Uterus (tissue), 4 donors: Measurements from ENCODE around the gene IQSEC1. TPM values are rescaled to one million over a fixed set of nuclear protein-coding genes. Genes with fewer than 3 reads are reported as not detected.

ENCODE experiments used
- DNase-seq, 2 donors: peaks; one replicate each; pipeline ENCODE4 v3.0.0-alpha.2; 2019 to 2020
- H3K27ac ChIP-seq, 2 donors: fragments of 200-600 bp; sonication (generic); 1 replicate in 1 of 2; 2 replicates in 1 of 2; pipeline ENCODE4 v1.5.1; 2016 to 2018
- H3K27me3 ChIP-seq, 2 donors: fragments of 200-600 bp; sonication (generic); one replicate each; pipeline ENCODE4 v1.5.1; 2018 to 2019; ENCODE audit warnings: control low read depth in 1 of 2
- H3K36me3 ChIP-seq, 2 donors: fragments of 200-600 bp; sonication (generic); one replicate each; pipeline ENCODE4 v1.5.1; 2019; ENCODE audit warnings: control low read depth in 1 of 2
- H3K4me1 ChIP-seq, 2 donors: fragments of 200-600 bp; sonication (generic); one replicate each; pipeline ENCODE4 v1.5.1; 2018 to 2019; ENCODE audit warnings: control low read depth in 1 of 2
- H3K4me3 ChIP-seq, 2 donors: fragments of 200-600 bp; sonication (generic); 1 replicate in 1 of 2; 2 replicates in 1 of 2; pipeline ENCODE4 v1.5.1; 2018 to 2019; ENCODE audit warnings: mild to moderate bottlenecking in 1 of 2
- H3K9me3 ChIP-seq, 2 donors: fragments of 200-600 bp; sonication (generic); one replicate each; pipeline ENCODE4 v1.5.1; 2019; ENCODE audit warnings: control low read depth in 1 of 2
- CTCF ChIP-seq, 4 experiments: fragments of 200-600 bp in 2 of 4; fragments of 450-650 bp in 2 of 4; sonication (generic) in 2 of 4; IDR thresholded peaks; one replicate each; pipeline ENCODE4 v1.5.1; 2016 to 2019; ENCODE audit warnings: antibody characterized with exemption in 4 of 4, mild to moderate bottlenecking in 2 of 4, moderate library complexity in 1 of 4
- POLR2A ChIP-seq, 2 donors: fragments of 450-650 bp; IDR thresholded peaks; one replicate each; pipeline ENCODE4 v1.6.1; 2016; ENCODE audit warnings: antibody characterized with exemption in 2 of 2, mild to moderate bottlenecking in 1 of 2, moderate library complexity in 1 of 2
- intact Hi-C: fragments of 100-400 bp; cut with DNase I; formaldehyde crosslinking; loops from one replicate; pipeline ENCODE4 v1.15.1; 2023; ENCODE audit warnings: low total_unique reads
- total RNA-seq, 4 donors: library from RNA; depleted of rRNA in 3 of 4; stranded (reverse); fragments of >200 nt in 3 of 4; gene quantifications; one replicate each; pipeline versions ENCODE4 v1.1.0 to v1.2.4, GENCODE V29; 2014 to 2023
- donor health status: DM: yes; HTN: yes; CAD: no.

Gene IQSEC1
- total RNA-seq, 4 donors from 2014 or later = 17.9 to 61.4 (median 49.7) TPM

- no peak for TF ChIP-seq POLR2A (IDR thresholded peaks at IDR 0.05)
- TF ChIP-seq CTCF (IDR thresholded peaks at IDR 0.05) = no peak
- H3K4me3 ChIP-seq = no peak overlapping the region
Observed at GRCh38 chr3:13053893-13054292, 19.3 kb downstream of the IQSEC1 start.

GRCh38 chr3:13053420-13053819 is 19.8 kb downstream of the IQSEC1 start:
- no peaks in the 10 kb centered on the region for H3K9me3 ChIP-seq
- H3K36me3 ChIP-seq = no peaks in the 10 kb centered on the region
- H3K4me3 ChIP-seq = no peak overlapping the region
- no peaks in the 10 kb centered on the region for H3K4me1 ChIP-seq
- no peaks in the 10 kb centered on the region for H3K27me3 ChIP-seq
- no peak for DNase-seq
- no peak for TF ChIP-seq CTCF (IDR thresholded peaks at IDR 0.05)
- no peak for TF ChIP-seq POLR2A (IDR thresholded peaks at IDR 0.05)
- no peak overlapping the region for H3K27ac ChIP-seq
- intact Hi-C loops = no loop called here

More at GRCh38 chr3:13053893-13054292, 19.3 kb downstream of the IQSEC1 start:
- Histone ChIP-seq H3K4me1 (no peaks in the 10 kb centered on the region), H3K9me3 (no peaks in the 10 kb centered on the region), H3K27me3 (no peaks in the 10 kb centered on the region), H3K36me3 (no peaks in the 10 kb centered on the region), H3K27ac (no peak overlapping the region)
- DNase-seq = no peak
- intact Hi-C loops = no loop called here

GRCh38 chr3:13052191-13052820 is 20.9 kb downstream of the IQSEC1 start:
- H3K4me1 ChIP-seq = no peaks in the 10 kb centered on the region
- H3K27ac ChIP-seq = no peak overlapping the region
- intact Hi-C loops = no loop called here
- H3K27me3 ChIP-seq = no peaks in the 10 kb centered on the region
- no peaks in the 10 kb centered on the region for H3K36me3 ChIP-seq
- no peak overlapping the region for H3K4me3 ChIP-seq
- no peak for DNase-seq
- TF ChIP-seq CTCF (IDR thresholded peaks at IDR 0.05) (no peak), POLR2A (IDR thresholded peaks at IDR 0.05) (no peak)
- no peaks in the 10 kb centered on the region for H3K9me3 ChIP-seq

- H3K9me3 ChIP-seq = no peaks in the 10 kb centered on the region
- no peaks in the 10 kb centered on the region for H3K4me1 ChIP-seq
- TF ChIP-seq CTCF (IDR thresholded peaks at IDR 0.05) = no peak
- no peak for TF ChIP-seq POLR2A (IDR thresholded peaks at IDR 0.05)
- no peak overlapping the region for H3K27ac ChIP-seq
- intact Hi-C loops = no loop called here
- no peaks in the 10 kb centered on the region for H3K27me3 ChIP-seq
- no peak for DNase-seq
- no peak overlapping the region for H3K4me3 ChIP-seq
- H3K36me3 ChIP-seq = no peaks in the 10 kb centered on the region
Observed at GRCh38 chr3:13051581-13051980, 21.6 kb downstream of the IQSEC1 start.

GRCh38 chr3:13051066-13051465 is 22.2 kb downstream of the IQSEC1 start:
- Histone ChIP-seq H3K36me3 (no peaks in the 10 kb centered on the region), H3K4me3 (no peak overlapping the region), H3K4me1 (no peaks in the 10 kb centered on the region), H3K9me3 (no peaks in the 10 kb centered on the region), H3K27ac (no peak overlapping the region), H3K27me3 (no peaks in the 10 kb centered on the region)
- no peak for DNase-seq
- TF ChIP-seq CTCF (IDR thresholded peaks at IDR 0.05) (no peak), POLR2A (IDR thresholded peaks at IDR 0.05) (no peak)
- intact Hi-C loops = no loop called here
